ENCODE data around the gene CD46. TPM values are rescaled to one million over a fixed set of nuclear protein-coding genes. Genes with fewer than 3 reads are reported as not detected.

The CD46 gene
- total RNA-seq (2014; rRNA removed) (116 and 119 TPM in 2 replicates), Bru-seq, nascent RNA (percentile 96 among the genes with signal in this experiment), BruChase-seq, experiment 1, labeled RNA remaining after a 6-hour chase (percentile 94 among the genes with signal in this experiment), BruChase-seq, experiment 2, labeled RNA remaining after a 2-hour chase (percentile 97 among the genes with signal in this experiment)
- long read RNA-seq, transcript CD46-203 (12 exons, 3,233 nt): major isoform, 156 of 539 reads
- long read RNA-seq, transcript CD46-208 (13 exons, 3,326 nt): minor isoform, 74 of 539 reads
- long read RNA-seq, transcript CD46-204 (11 exons, 3,188 nt): minor isoform, 117 of 539 reads
- long read RNA-seq, transcript CD46-207 (12 exons, 3,281 nt): minor isoform, 43 of 539 reads
- long read RNA-seq, partial matches to known transcripts: 32 of 539 reads
- long read RNA-seq, other reads (novel, unspliced or antisense): 95 of 539 reads

- DNase-seq: peak; percentile 100
- Histone ChIP-seq H3K27ac (ENCODE audit: low read length) (peak within 1 kb of the TSS; percentile 89), H3K4me1 (ENCODE audit: insufficient read depth, low read length) (peaks cover 75% of the 10 kb centered on the region), H3K9me3 (ENCODE audit: low read length) (no peaks in the 10 kb centered on the region), H3K79me2 (ENCODE audit: low read length) (peaks cover 57% of the 10 kb centered on the region), H3K36me3 (ENCODE audit: low read depth, low read length) (peaks cover under 1% of the 10 kb centered on the region), H3K9me2 (replicated peaks; ENCODE audit: low read length) (no peaks in the 10 kb centered on the region), H2AFZ (ENCODE audit: low read length) (peak within 1 kb of the TSS; percentile 66), H4K20me1 (ENCODE audit: low read length) (peaks cover 40% of the 10 kb centered on the region), H3F3A (ENCODE audit: low read length, unreplicated experiment) (peaks cover 15% of the 10 kb centered on the region), H3K27me3 (ENCODE audit: low read length) (no peaks in the 10 kb centered on the region), H3K4me2 (ENCODE audit: low read length) (peak within 1 kb of the TSS; percentile 91), H3K4me3 (ENCODE audit: low read length) (peak within 1 kb of the TSS; percentile 89), H3K9ac (ENCODE audit: low read length) (peak within 1 kb of the TSS; percentile 93)
- CTCF ChIA-PET: no interaction called here
- no peak for TF ChIP-seq EZH2phosphoT487 (IDR thresholded peaks at IDR 0.05; ENCODE audit: borderline replicate concordance, low read length)
- TF ChIP-seq EZH2 (IDR thresholded peaks at IDR 0.05; ENCODE audit: low read length, unreplicated experiment): no peak
- TF ChIP-seq CTCF (conservative IDR thresholded peaks at IDR 0.05; ENCODE audit: low read depth, low read length): no peak
- POLR2A ChIA-PET (ENCODE audit: unreplicated experiment): interaction anchor here (0.6 kb wide), 3 partner anchors 186 to 805 kb away, joined by 3 to 5 read pairs (median 3); no protein-coding TSS in a partner anchor
- intact Hi-C loops (cut with micrococcal nuclease): loop anchor here (2.0 to 10.0 kb wide), 4 partner anchors 45 to 1631 kb away; no protein-coding TSS in a partner anchor
- peak; percentile 80 for ATAC-seq
- no TSS peak for BruUV-seq (replicated peaks)
Observed at GRCh38 chr1:207751790-207752455, at the start of gene CD46. CD46 (plus strand) TSS chr1:207752054; CDS start chr1:207752213, 159 bp downstream.

DNA sequence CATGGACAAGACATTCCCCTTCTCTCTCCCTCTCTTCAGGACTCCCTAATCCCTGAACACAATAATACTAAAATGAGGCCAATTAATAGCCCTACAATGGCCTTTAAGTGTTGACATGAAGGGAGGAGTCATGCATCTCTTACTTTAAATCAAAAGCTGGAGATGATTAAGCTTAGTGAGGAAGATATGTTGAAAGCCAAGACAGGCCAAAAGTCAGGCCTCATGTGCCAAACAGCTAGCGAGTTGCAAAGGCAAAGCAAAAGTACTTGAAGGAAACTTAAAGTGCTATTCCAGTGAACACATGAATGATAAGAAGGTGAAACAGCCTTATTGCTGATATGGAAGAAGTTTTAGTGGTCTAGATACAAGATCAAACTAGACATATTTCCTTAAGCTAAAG is 49.5 kb upstream of the CD46 start:
- H3K9me2 ChIP-seq (replicated peaks; ENCODE audit: low read length): no peaks in the 10 kb centered on the region
- H3K27ac ChIP-seq (ENCODE audit: low read length): no peak overlapping the region
- no peaks in the 10 kb centered on the region for H3K79me2 ChIP-seq (ENCODE audit: low read length)
- H3K27me3 ChIP-seq (ENCODE audit: low read length): no peaks in the 10 kb centered on the region
- TF ChIP-seq EZH2 (IDR thresholded peaks at IDR 0.05; ENCODE audit: low read length, unreplicated experiment) (no peak), EZH2phosphoT487 (IDR thresholded peaks at IDR 0.05; ENCODE audit: borderline replicate concordance, low read length) (no peak), CTCF (conservative IDR thresholded peaks at IDR 0.05; ENCODE audit: low read depth, low read length) (no peak)
- H4K20me1 ChIP-seq (ENCODE audit: low read length): no peaks in the 10 kb centered on the region
- BruUV-seq (replicated peaks): no TSS peak
- no peaks in the 10 kb centered on the region for H3K36me3 ChIP-seq (ENCODE audit: low read depth, low read length)
- no peak overlapping the region for H3K9ac ChIP-seq (ENCODE audit: low read length)
- ChIA-PET POLR2A (ENCODE audit: unreplicated experiment) (no interaction called here), CTCF (no interaction called here)
- H3K4me2 ChIP-seq (ENCODE audit: low read length): no peak overlapping the region
- no peak for ATAC-seq
- DNase-seq: no peak
- H3K4me3 ChIP-seq (ENCODE audit: low read length): no peak overlapping the region
- H3K9me3 ChIP-seq (ENCODE audit: low read length): no peaks in the 10 kb centered on the region
- no peak overlapping the region for H2AFZ ChIP-seq (ENCODE audit: low read length)
- intact Hi-C loops (cut with micrococcal nuclease): no loop called here
- no peaks in the 10 kb centered on the region for H3F3A ChIP-seq (ENCODE audit: low read length, unreplicated experiment)
- H3K4me1 ChIP-seq (ENCODE audit: insufficient read depth, low read length): peaks cover 3% of the 10 kb centered on the region

Data from PC-3 (cell line).